ENCODE data around the gene SQSTM1. TPM values are rescaled to one million over a fixed set of nuclear protein-coding genes. Genes with fewer than 3 reads are reported as not detected.

Gene SQSTM1
- total and polyA plus RNA-seq, 4 donors = 127 to 330 (median 256) TPM

GRCh38 chr5:179824745-179825112 lies 4.0 kb downstream of the SQSTM1 start:
- Histone ChIP-seq H3K4me1 (ENCODE audit: control insufficient read depth in 4 of 4, insufficient read depth in 4 of 4, low read length in 3 of 4) (peaks cover 17 to 65% (median 53%) of the 10 kb centered on the region in 4 donors), H3K9me3 (ENCODE audit: control insufficient read depth in 4 of 4, low read length in 3 of 4) (no peaks in the 10 kb centered on the region), H3K36me3 (ENCODE audit: control insufficient read depth in 4 of 4, insufficient read depth in 3 of 4, low read depth in 1 of 4, low read length in 3 of 4) (peaks cover 22 to 49% (median 40%) of the 10 kb centered on the region in 4 donors), H3K27ac (ENCODE audit: low read depth in 1 of 2, low read length in 2 of 2) (peak overlapping the region in 1 of 2 donors; percentile 36), H3K9ac (ENCODE audit: low read depth in 1 of 2, low read length in 2 of 2) (no peak overlapping the region), H3K27me3 (ENCODE audit: control insufficient read depth in 4 of 4, insufficient read depth in 4 of 4, low read length in 3 of 4) (no peaks in the 10 kb centered on the region), H3K4me3 (ENCODE audit: low read depth in 1 of 3, low read length in 3 of 3) (no peak overlapping the region)
- 29% methylated on average over 3 of the region's 3 CpGs for WGBS
- DNase-seq (ENCODE audit: low spot score) = no peak
- TF ChIP-seq FOXA2 (IDR thresholded peaks at IDR 0.05) (peak; percentile 75), GABPA (IDR thresholded peaks at IDR 0.05 in 1 of 2, conservative IDR thresholded peaks at IDR 0.05 in 1 of 2) (no peak), HNF4G (IDR thresholded peaks at IDR 0.05) (no peak), JUND (IDR thresholded peaks at IDR 0.05) (no peak), TAF1 (conservative IDR thresholded peaks at IDR 0.05) (no peak), RAD21 (IDR thresholded peaks at IDR 0.05) (peak in 1 of 2 donors; percentile 12), FOXA1 (IDR thresholded peaks at IDR 0.05) (peak; percentile 59), SP1 (IDR thresholded peaks at IDR 0.05) (peak; percentile 27), HNF4A (conservative IDR thresholded peaks at IDR 0.05) (peak; percentile 36 to 46), YY1 (IDR thresholded peaks at IDR 0.05) (peak; percentile 31), ATF3 (IDR thresholded peaks at IDR 0.05) (no peak), RXRA (IDR thresholded peaks at IDR 0.05) (peak; percentile 39 to 40), EGR1 (IDR thresholded peaks at IDR 0.05; ENCODE audit: low read depth in 2 of 2) (no peak), NR2F2 (IDR thresholded peaks at IDR 0.05) (no peak)
- TF ChIP-seq, protein P1, sequence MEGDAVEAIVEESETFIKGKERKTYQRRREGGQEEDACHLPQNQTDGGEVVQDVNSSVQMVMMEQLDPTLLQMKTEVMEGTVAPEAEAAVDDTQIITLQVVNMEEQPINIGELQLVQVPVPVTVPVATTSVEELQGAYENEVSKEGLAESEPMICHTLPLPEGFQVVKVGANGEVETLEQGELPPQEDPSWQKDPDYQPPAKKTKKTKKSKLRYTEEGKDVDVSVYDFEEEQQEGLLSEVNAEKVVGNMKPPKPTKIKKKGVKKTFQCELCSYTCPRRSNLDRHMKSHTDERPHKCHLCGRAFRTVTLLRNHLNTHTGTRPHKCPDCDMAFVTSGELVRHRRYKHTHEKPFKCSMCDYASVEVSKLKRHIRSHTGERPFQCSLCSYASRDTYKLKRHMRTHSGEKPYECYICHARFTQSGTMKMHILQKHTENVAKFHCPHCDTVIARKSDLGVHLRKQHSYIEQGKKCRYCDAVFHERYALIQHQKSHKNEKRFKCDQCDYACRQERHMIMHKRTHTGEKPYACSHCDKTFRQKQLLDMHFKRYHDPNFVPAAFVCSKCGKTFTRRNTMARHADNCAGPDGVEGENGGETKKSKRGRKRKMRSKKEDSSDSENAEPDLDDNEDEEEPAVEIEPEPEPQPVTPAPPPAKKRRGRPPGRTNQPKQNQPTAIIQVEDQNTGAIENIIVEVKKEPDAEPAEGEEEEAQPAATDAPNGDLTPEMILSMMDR (IDR thresholded peaks at IDR 0.05; ENCODE audit: low read depth, low read length, missing input control) = no peak
- TF ChIP-seq, protein P2, sequence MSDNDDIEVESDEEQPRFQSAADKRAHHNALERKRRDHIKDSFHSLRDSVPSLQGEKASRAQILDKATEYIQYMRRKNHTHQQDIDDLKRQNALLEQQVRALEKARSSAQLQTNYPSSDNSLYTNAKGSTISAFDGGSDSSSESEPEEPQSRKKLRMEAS (IDR thresholded peaks at IDR 0.05) = no peak
- TF ChIP-seq, protein P3, sequence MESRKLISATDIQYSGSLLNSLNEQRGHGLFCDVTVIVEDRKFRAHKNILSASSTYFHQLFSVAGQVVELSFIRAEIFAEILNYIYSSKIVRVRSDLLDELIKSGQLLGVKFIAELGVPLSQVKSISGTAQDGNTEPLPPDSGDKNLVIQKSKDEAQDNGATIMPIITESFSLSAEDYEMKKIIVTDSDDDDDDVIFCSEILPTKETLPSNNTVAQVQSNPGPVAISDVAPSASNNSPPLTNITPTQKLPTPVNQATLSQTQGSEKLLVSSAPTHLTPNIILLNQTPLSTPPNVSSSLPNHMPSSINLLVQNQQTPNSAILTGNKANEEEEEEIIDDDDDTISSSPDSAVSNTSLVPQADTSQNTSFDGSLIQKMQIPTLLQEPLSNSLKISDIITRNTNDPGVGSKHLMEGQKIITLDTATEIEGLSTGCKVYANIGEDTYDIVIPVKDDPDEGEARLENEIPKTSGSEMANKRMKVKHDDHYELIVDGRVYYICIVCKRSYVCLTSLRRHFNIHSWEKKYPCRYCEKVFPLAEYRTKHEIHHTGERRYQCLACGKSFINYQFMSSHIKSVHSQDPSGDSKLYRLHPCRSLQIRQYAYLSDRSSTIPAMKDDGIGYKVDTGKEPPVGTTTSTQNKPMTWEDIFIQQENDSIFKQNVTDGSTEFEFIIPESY (IDR thresholded peaks at IDR 0.05) = no peak
- TF ChIP-seq, protein P4, sequence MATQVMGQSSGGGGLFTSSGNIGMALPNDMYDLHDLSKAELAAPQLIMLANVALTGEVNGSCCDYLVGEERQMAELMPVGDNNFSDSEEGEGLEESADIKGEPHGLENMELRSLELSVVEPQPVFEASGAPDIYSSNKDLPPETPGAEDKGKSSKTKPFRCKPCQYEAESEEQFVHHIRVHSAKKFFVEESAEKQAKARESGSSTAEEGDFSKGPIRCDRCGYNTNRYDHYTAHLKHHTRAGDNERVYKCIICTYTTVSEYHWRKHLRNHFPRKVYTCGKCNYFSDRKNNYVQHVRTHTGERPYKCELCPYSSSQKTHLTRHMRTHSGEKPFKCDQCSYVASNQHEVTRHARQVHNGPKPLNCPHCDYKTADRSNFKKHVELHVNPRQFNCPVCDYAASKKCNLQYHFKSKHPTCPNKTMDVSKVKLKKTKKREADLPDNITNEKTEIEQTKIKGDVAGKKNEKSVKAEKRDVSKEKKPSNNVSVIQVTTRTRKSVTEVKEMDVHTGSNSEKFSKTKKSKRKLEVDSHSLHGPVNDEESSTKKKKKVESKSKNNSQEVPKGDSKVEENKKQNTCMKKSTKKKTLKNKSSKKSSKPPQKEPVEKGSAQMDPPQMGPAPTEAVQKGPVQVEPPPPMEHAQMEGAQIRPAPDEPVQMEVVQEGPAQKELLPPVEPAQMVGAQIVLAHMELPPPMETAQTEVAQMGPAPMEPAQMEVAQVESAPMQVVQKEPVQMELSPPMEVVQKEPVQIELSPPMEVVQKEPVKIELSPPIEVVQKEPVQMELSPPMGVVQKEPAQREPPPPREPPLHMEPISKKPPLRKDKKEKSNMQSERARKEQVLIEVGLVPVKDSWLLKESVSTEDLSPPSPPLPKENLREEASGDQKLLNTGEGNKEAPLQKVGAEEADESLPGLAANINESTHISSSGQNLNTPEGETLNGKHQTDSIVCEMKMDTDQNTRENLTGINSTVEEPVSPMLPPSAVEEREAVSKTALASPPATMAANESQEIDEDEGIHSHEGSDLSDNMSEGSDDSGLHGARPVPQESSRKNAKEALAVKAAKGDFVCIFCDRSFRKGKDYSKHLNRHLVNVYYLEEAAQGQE (IDR thresholded peaks at IDR 0.05) = no peak

Measured in liver (tissue), 9 donors.